GM18505 (cell line): ENCODE data around the gene MAPRE3.

Experiments
- ATAC-seq: cut with Tn5 transposase; IDR thresholded peaks from one replicate; pipeline ENCODE4 v1.9.1; 2021; ENCODE audit not compliant: unreplicated experiment
- POLR2A ChIP-seq: IDR thresholded peaks from 4 replicates; pipeline ENCODE4 v1.6.1; 2011; ENCODE audit warnings: borderline replicate concordance; ENCODE audit not compliant: insufficient read depth, insufficient read length; ENCODE audit errors: extremely low read depth

The MAPRE3 gene

GRCh38 chr2:26988058-26988860 lies 17.8 kb downstream of the MAPRE3 start:
- no peak for ATAC-seq
- no peak for TF ChIP-seq POLR2A

GRCh38 chr2:26989156-26989555 lies 18.7 kb downstream of the MAPRE3 start:
- TF ChIP-seq POLR2A, result no peak

GRCh38 chr2:26991717-26992116 lies 21.3 kb downstream of the MAPRE3 start:
- ATAC-seq, result no peak
- TF ChIP-seq POLR2A, result no peak

More at GRCh38 chr2:26989156-26989555, 18.7 kb downstream of the MAPRE3 start:
- ATAC-seq, result no peak

GRCh38 chr2:26993768-26994167 lies 23.3 kb downstream of the MAPRE3 start:
- TF ChIP-seq POLR2A, result no peak
- ATAC-seq, result no peak

- ATAC-seq, result no peak
- no peak for TF ChIP-seq POLR2A
These were observed 24.5 kb downstream of the MAPRE3 start for GRCh38 chr2:26994983-26995382.

GRCh38 chr2:26997394-26997793 lies 27.0 kb downstream of the MAPRE3 start:
- ATAC-seq, result no peak

GRCh38 chr2:26998323-26998722 lies 27.9 kb downstream of the MAPRE3 start:
- no peak for TF ChIP-seq POLR2A
- ATAC-seq, result no peak

More at GRCh38 chr2:26997394-26997793, 27.0 kb downstream of the MAPRE3 start:
- TF ChIP-seq POLR2A, result no peak

GRCh38 chr2:27000228-27000627 lies 29.8 kb downstream of the MAPRE3 start:
- ATAC-seq, result no peak
- no peak for TF ChIP-seq POLR2A

- no peak for TF ChIP-seq POLR2A
- no peak for ATAC-seq
These were observed 30.6 kb downstream of the MAPRE3 start for GRCh38 chr2:27000995-27001394.

- ATAC-seq, result no peak
- TF ChIP-seq POLR2A, result no peak
These were observed 31.5 kb downstream of the MAPRE3 start for GRCh38 chr2:27001950-27002349.

GRCh38 chr2:27003007-27003406 lies 32.6 kb downstream of the MAPRE3 start:
- ATAC-seq, result no peak
- TF ChIP-seq POLR2A, result no peak

- no peak for ATAC-seq
- TF ChIP-seq POLR2A, result no peak
These were observed 33.4 kb downstream of the MAPRE3 start for GRCh38 chr2:27003857-27004256.

- no peak for TF ChIP-seq POLR2A
- no peak for ATAC-seq
These were observed 36.4 kb downstream of the MAPRE3 start for GRCh38 chr2:27006602-27007415.
